ENCODE measurements around the gene ERBB2.

- no peak for TF ChIP-seq POLR2A (IDR thresholded peaks at IDR 0.05)
- TF ChIP-seq, protein P1, sequence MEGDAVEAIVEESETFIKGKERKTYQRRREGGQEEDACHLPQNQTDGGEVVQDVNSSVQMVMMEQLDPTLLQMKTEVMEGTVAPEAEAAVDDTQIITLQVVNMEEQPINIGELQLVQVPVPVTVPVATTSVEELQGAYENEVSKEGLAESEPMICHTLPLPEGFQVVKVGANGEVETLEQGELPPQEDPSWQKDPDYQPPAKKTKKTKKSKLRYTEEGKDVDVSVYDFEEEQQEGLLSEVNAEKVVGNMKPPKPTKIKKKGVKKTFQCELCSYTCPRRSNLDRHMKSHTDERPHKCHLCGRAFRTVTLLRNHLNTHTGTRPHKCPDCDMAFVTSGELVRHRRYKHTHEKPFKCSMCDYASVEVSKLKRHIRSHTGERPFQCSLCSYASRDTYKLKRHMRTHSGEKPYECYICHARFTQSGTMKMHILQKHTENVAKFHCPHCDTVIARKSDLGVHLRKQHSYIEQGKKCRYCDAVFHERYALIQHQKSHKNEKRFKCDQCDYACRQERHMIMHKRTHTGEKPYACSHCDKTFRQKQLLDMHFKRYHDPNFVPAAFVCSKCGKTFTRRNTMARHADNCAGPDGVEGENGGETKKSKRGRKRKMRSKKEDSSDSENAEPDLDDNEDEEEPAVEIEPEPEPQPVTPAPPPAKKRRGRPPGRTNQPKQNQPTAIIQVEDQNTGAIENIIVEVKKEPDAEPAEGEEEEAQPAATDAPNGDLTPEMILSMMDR (IDR thresholded peaks at IDR 0.05) = no peak
Measured at GRCh38 chr17:39738568-39738901, 38.7 kb downstream of the ERBB2 start.

Measured in suprapubic skin (tissue), 3 donors.